Fibroblast of skin of right quadriceps (primary cell): ENCODE data around the gene TENT4A.

Source experiments
- DNase-seq: peaks from one replicate; pipeline ENCODE4 v3.0.0-alpha.2; 2013

The TENT4A gene

GRCh38 chr5:6700685-6701355 lies 12.4 kb upstream of the TENT4A start:
- DNase-seq: no peak

- no peak for DNase-seq
These were observed 11.7 kb upstream of the TENT4A start for GRCh38 chr5:6701491-6701890.

DNA sequence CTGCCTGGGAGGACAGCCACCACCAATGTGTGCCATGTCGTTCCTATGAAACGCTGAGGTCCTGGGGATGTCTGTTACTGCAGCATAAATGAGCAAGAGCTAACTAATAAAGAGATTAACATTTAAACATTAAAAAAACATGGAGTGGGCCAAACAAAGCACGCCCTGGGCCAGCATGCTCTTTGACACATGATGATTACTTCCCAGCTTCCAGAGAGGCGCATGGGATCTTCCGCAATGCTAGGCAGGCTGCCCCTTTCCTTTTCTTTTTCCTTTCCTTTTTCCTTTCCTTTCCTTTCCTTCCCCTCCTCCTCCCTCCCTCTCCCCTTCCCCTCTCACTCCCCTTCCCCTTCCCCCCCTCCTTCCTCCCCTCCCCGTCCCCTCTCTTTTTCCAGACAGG lies 10.6 kb upstream of the TENT4A start:
- DNase-seq: no peak

GRCh38 chr5:6703806-6704205 lies 9.4 kb upstream of the TENT4A start:
- DNase-seq: peak; percentile 56

DNA sequence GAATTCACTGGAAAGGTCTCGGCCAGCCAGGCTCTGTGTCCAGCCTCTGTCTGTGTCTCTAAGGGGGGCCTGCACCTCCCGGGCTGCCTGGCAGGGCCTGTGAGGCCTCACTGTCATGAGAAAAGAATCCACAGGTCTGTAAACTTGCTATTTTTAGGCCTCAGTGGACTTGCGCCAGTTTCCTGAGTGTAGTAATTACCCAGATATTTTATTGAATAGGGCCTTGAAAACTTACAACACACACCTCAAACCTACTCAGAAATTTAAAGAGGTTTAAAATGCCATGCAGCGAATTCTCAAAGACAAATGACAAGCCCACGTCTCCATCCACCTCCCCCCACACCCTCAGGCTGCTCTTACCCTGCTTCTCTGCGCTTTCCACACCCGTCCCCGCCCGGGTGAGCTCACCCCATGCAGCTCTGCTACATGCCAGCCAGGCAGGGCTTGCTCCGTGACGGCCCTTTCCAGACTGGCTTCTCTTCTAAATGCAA lies 8.8 kb upstream of the TENT4A start:
- DNase-seq: peak; percentile 88

- DNase-seq: no peak
These were observed 8.1 kb upstream of the TENT4A start for GRCh38 chr5:6705088-6705487.

GRCh38 chr5:6705959-6706358 lies 7.3 kb upstream of the TENT4A start:
- no peak for DNase-seq

- DNase-seq: no peak
These were observed 5.4 kb upstream of the TENT4A start for GRCh38 chr5:6707852-6708251.

DNA sequence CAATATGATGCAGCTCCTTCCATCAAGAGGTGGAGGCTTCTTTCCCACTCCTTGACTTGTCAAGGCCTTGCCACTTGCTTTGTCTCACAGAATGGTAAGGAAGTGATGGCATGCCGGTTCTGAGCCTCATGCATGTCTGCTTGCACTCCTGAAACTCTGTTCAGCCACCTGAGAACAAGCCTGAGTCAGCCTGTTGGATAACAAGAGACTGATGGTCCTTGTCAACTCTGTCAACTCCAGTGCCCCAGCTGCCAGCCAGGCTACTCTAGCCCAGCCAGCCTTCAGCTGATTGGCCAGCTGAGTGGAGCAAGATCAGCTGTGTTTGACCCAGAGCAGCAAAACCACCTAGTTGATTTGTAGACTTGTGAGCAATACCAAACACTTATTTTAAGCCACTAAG lies 4.4 kb upstream of the TENT4A start:
- no peak for DNase-seq

- no peak for DNase-seq
These were observed 3.2 kb upstream of the TENT4A start for GRCh38 chr5:6710070-6710469.

DNA sequence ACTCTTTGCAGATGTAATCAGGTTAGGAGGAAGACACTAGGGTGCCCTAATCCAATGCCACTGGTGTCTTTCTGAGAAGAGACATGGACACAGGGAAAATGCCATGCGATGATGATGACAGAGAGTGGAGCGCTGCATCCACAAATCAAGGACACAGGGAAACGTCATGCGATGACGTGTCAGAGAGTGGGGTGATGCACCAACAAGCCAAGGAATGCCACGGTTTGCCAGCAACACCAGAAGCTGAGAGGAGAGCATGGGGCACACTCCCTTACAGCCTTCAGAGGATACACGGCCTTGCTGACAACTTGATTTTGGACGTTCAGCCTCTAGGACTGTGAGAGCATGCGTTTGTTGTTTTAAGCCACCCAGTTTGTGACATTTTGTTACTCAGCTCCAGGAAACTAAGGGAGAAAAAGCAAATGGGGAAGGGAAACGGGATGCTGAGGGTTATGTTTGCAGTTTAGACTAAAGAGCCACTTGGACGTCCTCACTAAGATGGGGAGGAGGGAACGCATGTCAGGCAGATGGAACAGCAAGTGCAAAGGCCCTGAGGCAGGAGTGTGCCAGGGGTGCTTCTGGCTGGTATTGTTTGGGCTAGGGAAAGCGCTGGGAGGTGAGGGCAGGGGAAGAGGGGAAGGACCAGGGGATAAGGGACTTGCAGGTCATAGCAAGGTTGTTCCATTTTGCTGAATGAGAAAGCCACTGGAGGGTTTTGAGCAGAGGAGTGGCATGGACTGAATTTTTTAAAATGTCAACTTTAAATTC lies 2.5 kb upstream of the TENT4A start:
- no peak for DNase-seq

DNA sequence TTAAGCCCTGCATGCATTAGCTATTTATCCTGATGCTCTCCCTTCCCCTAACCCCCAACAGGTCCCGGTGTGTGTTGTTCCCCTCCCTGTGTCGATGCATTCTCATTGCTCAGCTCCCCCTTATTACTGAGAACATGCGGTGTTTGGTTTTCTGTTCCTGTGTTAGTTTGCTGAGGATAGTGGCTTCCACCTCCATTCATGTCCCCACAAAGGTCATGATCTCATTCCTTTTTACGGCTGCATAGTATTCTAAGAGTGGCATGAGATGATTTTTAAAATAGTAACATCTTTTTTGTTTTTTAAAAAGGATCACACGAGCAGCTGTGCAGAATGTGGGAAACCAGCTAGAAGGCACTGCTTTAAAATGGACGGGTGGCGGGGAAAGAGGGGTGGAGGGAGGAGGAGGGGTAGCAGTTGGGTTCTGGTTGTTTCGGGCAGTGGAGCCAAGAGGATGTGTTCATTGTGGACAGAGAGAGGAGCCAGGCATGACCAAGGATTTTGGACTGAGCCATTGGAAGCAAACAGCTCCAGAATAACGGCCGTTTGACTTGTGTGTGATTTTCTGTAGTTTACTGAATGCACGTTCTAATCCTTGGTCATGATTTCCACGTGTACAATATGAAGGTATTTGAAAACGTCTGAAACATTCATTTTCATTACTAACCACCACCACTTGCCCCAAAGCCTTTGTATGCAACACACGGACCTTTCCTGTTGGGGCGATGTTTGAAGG lies 1.7 kb upstream of the TENT4A start:
- no peak for DNase-seq

- DNase-seq: peak; percentile 51
These were observed 1.1 kb upstream of the TENT4A start for GRCh38 chr5:6712142-6712576.

DNA sequence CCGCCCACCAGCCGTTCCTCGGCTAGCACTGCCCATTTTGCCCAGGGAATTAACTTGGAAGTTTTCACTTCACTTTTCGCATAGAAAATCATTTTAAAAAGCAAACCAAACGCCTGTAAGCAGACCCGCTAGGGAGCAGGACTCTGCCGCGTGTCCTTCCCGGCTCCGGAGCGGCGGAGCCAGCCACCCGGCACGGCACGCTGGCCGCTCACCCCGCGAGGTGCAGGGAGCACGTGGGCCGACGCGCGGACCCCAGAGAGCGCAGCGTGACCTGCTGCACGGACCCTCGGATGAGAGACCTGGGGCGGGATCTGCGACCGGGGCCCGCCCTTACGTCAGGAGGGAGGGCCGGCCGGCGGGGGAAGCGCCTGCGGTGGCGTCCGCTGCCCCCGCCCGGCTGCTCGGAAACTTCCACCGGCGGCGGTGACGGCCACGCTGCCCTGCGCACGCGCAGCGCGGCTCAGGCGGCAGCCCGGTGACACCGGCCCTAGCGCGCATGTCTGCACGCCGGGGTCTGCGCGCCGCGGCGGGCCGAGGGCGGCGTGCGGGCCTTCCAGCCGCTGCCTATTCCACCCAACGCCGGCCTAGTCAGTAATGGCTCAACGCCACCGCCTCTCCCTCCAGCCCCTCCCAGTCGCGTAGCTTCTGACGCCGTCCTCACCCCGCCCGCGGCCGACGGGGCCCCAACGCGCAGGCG lies 507 bp upstream of the TENT4A start:
- DNase-seq: peak; percentile 97

- no peak for DNase-seq
These were observed 1.2 kb downstream of the TENT4A start for GRCh38 chr5:6714226-6715041.

GRCh38 chr5:6715271-6715670 lies 2.0 kb downstream of the TENT4A start:
- no peak for DNase-seq

- no peak for DNase-seq
These were observed 2.8 kb downstream of the TENT4A start for GRCh38 chr5:6715758-6716628.

DNA sequence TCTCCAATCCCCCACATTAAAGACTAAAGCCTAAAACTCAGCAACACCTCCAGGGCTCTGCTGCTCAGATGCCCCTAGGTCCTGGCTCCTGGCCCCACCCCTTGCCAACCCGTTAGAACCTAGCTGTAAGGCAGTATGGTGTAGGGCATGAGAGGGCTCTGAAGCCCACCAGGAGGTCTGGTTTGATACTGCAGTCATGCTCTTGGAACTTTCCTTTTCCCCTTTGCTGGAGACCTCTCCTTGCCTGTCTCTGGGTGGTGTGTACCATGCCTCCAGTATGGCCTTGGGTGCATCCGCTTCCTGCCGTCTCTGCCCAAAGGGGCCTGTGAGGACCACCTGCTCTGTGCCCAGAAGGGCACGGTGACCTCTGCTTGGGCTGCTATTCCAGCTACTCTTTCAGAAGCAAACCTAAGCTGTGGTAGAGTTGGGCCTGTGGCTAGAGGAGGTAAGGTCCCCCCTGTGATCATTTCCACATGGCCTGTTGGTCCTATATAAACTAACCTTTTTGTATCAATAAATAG lies 3.5 kb downstream of the TENT4A start:
- DNase-seq: no peak

DNA sequence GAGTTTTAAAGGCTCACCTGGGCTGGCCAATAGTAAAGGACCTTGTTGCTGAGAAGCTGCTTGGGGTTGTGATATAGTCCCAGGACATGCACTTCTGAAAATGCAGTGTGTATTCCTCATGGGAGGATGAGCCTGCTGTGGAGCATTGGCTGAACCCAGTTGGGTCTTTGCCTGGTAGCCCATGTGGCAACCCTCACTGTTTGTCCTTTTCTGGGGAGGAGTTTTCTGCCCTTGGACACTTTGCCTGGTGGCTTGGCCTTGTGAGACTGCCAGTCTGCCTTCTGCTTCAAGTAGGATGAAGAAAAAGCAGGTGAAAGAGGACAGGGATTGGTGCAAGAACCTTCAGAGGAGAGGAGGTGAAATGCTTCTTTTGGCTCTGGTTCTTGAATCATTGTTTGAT lies 4.0 kb downstream of the TENT4A start:
- no peak for DNase-seq

- no peak for DNase-seq
These were observed 4.5 kb downstream of the TENT4A start for GRCh38 chr5:6717687-6718086.

DNA sequence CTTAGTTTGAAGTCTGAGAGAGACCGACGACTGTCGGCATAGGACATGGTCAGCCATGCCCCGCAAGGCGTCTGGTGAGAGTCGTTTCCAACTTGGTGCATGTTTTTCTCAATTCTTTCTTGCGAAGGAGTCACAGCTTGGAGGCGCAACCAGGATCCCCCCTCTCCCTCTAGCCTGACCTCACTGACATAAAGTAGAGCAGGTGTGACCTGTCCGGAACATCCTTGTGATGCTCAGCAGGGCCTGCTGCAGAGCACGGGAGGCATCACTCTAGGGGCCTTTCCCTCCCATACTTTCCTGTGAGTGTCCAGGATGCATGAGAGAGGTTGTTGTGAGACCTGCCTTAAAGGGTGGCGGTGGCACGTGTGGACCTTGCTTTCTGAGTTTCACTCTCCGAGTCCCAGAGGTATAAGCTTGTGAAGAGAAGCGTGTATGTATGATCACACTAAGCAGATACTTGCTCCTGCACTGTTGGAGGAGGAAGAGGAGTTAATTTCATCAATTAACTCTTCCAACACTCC lies 5.0 kb downstream of the TENT4A start:
- DNase-seq: no peak
